Amygdala (tissue), 56 donors: ENCODE results near the gene TMEM131L.
A peak's percentile ranks its signal among the peaks of the same experiment; 100 is the strongest.
"Not testable (repeated sequence)": the region's sequence is repeated elsewhere in the genome, so short reads cannot be mapped to it uniquely, and the experiment has no call there.

Experiments
- DNase-seq, 56 donors: peaks; one replicate each; lab custom pipeline; 2025; lab: John Stamatoyannopoulos, UW

Gene TMEM131L

GRCh38 chr4:153448003-153448731, 18.0 kb upstream of the TMEM131L start:
- no peak for DNase-seq

- DNase-seq: no peak
Measured at GRCh38 chr4:153449338-153449737, 16.8 kb upstream of the TMEM131L start.

- no peak for DNase-seq
Measured at GRCh38 chr4:153450544-153450917, 15.6 kb upstream of the TMEM131L start.

DNA sequence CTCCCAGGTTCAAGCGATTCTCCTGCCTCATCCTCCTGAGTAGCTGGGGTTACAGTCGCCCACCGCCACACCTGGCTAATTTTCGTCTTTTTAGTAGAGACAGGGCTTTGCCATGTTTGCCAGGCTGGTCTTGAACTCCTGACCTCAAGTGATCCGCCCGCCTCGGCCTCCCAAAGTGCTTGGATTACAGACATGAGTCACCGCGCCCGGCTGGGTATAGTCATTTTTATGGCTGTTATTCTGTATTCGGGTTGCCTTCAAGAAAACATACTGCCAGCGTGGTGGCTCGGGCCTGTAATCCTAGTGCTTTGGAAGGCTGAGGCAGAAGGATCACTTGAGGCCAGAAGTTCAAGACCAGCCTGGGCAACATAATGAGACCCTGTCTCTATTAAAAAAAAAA, 15.0 kb upstream of the TMEM131L start:
- not testable (repeated sequence) for DNase-seq

GRCh38 chr4:153451911-153452657, 14.1 kb upstream of the TMEM131L start:
- peak in 1 of 56 donors; percentile 7 for DNase-seq

- no peak for DNase-seq
Measured at GRCh38 chr4:153452658-153453378, 13.3 kb upstream of the TMEM131L start.

DNA sequence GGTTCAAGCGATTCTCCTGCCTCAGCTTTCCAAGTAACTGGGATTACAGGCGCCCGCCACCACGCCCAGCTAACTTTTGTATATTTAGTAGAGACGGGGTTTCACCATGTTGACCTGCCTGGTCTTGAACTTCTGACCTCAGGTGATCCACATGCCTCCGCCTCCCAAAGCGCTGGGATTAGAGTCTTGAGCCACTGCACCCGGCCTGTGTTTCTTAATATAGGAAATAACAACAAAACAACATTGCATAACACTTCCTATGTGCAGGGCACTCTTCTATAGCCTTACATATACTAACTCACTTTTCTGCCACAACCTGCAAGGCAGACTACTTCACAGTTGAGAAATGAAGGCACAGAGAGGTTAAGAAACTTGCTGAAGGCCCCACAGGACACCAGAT, 12.8 kb upstream of the TMEM131L start:
- no peak for DNase-seq

DNA sequence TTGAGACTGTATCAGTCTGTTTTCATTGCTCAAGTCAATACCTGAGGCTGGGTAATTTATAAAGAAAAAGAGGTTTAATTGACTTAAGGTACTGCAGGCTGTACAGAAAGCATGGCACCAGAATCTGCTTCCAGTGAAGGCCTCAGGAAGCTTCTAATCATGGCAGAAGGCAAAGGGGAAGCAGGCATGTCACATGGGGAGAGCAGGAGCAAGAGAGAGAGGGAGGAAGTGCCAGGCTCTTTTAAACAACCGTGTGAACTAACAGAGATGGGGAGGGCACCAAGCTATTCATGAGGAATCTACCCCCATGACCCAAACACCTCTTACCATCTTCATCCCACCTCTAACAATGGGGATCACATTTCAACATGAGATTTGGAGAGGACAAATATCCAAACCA, 7.2 kb upstream of the TMEM131L start:
- no peak for DNase-seq

DNA sequence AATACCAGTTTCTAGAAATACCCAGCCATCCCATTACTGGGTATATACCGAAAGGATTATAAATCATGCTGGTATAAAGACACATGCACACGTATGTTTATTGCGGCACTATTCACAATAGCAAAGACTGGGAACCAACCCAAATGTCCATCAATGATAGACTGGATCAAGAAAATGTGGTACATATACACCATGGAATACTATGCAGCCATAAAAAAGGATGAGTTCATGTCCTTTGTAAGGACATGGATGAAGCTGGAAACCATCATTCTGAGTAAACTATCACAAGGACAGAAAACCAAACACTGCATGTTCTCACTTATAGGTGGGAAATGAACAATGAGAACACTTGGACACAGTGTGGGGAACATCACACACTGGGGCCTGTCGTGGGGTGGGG, 4.6 kb upstream of the TMEM131L start:
- not testable (repeated sequence) for DNase-seq

DNA sequence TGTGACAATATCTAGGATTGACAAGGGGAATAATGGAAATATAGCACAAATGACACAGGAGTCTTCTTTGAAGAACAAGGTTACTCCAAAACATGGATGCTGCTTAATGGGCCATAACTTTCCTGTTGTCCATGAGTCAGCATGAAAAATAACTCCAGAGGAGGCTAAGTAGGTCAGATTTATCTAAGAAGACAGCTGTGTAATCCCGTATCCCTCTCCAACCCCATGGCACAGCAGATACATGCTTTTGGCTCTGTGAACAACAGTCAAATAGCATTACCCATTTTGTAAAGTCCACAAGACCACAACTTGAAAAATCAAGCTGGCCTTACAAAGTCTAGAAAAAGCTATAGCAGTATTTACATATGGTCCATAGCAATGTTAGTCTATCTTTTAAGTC, 2.1 kb upstream of the TMEM131L start:
- no peak for DNase-seq

GRCh38 chr4:153465140-153465539, 1.0 kb upstream of the TMEM131L start:
- DNase-seq: no peak

DNA sequence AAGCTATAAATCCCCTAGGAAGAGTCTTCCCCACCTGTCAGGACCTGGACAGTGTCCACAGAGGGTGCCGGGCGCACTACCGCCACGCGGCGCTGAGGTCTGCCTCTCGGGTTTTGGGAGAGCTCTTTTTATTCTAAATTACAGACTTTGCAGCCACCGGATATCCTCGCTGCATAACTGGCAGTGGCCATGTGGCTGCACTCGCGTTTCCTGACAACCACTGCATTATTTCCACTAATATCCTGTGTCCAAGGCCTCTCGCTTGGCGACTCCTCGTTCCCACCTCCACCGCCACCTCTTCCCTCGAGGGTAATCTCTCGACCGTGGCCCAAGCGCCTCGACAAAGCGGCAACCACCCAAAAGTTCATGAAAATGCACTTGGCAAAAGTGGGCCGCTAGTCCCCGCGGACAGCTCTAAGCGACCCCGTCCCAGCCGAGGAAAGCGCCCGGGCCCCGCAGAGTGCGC, 512 bp upstream of the TMEM131L start:
- DNase-seq: peak in 32 of 56 donors; percentile 6 to 76 (median 51)

- DNase-seq: peak in 10 of 56 donors; percentile 11 to 51 (median 19)
Measured at GRCh38 chr4:153466949-153467896, 1.1 kb downstream of the TMEM131L start.

DNA sequence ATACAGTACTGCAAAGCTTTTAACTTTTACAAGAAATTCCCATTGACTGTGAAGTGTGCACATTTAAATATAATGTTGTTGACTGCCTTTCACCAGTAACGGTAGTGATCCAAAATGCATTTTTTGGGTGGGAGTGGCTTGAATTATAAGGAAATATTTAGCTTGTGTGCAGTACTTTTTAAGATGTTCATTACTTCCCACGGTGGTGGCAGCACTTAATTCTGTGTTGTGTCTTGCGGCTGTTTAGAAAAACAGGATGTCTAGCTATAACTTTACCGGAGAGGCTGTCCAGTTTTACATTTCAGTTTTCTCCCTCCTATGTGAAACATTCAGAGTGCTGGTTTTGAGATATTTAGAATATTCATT, 1.7 kb downstream of the TMEM131L start:
- DNase-seq: no peak

DNA sequence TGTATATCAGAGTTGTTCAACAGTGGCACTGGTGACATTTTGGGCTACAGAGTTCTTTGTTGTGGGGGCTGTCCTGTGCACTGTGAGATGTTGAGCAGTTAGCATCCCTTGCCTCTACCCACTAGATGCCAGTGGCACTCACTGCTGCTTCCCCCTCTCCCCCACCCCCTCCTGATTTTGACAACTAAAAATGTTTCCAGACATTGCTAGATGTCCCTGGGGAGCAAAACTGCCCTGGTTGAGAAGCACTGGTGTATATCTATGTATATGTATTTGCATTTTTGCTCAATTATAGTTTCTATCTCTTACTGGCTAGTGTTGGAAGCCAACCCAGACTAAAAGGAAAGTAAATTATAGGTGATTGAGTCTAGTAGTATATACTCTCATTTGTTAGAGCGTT, 2.4 kb downstream of the TMEM131L start:
- DNase-seq: no peak

DNA sequence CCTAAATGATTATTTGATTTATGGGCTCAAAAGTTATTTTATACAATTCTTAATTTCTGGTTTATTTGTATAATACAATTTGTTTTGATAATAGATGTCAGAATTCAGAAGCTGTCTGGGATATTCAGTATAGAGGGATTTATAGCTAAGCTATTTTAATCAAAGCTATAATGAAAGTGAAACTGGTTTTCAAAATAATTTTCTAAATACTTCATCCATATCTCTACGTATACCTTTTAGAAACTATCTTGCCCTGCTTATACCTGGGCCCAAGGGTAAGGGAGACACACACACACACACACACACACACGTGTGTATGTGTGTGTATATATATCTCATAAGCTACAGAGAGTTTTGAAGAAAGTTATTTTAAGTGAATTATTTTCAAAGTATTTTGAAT, 2.9 kb downstream of the TMEM131L start:
- DNase-seq: no peak

DNA sequence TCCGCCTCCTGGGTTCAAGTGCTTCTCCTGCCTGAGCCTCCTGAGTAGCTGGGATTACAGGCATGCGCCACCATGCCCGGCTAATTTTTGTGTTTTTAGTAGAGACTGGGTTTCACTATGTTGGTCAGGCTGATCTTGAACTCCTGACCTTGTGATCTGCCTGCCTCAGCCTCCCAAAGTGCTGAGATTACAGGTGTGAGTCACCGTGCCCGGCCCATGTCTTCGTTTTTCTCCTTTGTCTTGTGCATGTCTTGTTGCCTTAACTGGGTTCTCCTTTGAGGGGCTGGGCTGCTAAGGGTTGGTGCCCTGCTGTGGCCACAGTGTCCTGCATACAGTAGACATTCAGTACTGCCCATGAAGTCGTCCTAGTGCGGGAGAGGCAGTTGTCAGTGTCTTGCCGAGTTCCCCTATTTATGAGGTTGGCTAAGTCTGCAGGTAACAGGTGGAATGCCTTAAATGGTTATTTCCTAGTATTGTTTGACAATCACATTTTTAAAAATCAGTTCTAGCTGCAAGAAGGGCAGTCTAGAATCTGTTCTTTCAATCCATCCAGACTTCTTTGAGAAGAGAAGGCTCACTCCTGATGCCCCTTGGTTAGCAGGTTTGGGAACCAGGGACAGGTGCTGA, 5.0 kb downstream of the TMEM131L start:
- DNase-seq: not testable (repeated sequence)

- no peak for DNase-seq
Measured at GRCh38 chr4:153471698-153472093, 5.5 kb downstream of the TMEM131L start.

DNA sequence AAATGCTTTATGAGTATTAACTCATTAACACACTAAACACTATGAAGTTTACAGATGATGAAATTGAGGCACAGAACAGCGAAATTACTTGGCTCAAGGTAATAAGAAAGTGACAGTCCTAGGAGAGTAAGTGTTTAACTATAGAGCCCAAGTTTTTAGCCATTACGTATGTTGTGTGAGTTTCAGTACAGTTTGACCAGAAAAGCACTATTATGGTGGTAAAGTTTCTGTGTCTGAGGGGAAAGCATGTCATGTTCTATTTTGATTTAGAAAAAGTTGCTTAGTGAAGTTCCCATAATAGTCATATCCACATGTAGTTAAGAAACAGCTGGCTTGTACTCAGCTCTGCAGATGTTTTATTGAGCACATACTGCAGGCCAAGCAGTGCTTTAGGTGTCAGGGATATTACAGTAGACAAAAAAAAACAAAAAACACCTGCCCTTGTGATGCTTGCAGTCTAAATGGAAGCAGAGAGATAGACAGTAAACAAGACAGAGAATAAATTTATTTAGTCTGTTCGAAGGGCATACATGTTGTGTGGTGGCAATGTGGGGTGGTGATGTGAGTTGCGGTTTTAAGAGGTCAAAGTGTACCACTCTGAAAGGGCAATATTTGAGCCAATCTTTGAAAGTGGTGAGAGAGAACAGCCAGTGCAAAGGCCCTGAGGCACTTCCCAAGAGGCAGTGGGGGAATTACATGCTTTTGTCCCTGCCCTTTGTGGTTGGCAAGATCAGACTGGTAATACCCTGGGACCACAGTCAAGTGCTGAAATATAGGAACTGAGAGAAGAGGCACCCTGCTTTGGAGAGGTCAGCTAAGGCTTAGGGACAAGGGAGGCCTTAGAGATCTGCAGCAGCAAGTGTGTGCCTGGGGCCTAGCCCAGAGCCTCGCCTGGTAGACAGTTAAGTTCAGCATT, 6.2 kb downstream of the TMEM131L start:
- no peak for DNase-seq
